Breast epithelium (tissue), 3 donors: ENCODE results near the gene GPSM1.

ENCODE experiments used
- CTCF ChIP-seq, 3 donors: fragments of 450-650 bp; IDR thresholded peaks; one replicate each; pipeline ENCODE4 v1.5.1; 2016 to 2017; ENCODE audit warnings: antibody characterized with exemption in 3 of 3, mild to moderate bottlenecking in 3 of 3, moderate library complexity in 3 of 3
- POLR2A ChIP-seq: fragments of 450-650 bp; IDR thresholded peaks from one replicate; pipeline ENCODE4 v1.6.1; 2016; ENCODE audit warnings: antibody characterized with exemption, mild to moderate bottlenecking, moderate library complexity

- TF ChIP-seq CTCF (IDR thresholded peaks at IDR 0.05), result no peak
- TF ChIP-seq POLR2A, result no peak
Measured at GRCh38 chr9:136334541-136334940, 7.2 kb downstream of the GPSM1 start.
